ENCODE measurements around the gene PTPN18. TPM values are rescaled to one million over a fixed set of nuclear protein-coding genes. Genes with fewer than 3 reads are reported as not detected.

PTPN18 gene
- total RNA-seq, 2 donors from 2014 or later: 112 to 168 TPM

DNA sequence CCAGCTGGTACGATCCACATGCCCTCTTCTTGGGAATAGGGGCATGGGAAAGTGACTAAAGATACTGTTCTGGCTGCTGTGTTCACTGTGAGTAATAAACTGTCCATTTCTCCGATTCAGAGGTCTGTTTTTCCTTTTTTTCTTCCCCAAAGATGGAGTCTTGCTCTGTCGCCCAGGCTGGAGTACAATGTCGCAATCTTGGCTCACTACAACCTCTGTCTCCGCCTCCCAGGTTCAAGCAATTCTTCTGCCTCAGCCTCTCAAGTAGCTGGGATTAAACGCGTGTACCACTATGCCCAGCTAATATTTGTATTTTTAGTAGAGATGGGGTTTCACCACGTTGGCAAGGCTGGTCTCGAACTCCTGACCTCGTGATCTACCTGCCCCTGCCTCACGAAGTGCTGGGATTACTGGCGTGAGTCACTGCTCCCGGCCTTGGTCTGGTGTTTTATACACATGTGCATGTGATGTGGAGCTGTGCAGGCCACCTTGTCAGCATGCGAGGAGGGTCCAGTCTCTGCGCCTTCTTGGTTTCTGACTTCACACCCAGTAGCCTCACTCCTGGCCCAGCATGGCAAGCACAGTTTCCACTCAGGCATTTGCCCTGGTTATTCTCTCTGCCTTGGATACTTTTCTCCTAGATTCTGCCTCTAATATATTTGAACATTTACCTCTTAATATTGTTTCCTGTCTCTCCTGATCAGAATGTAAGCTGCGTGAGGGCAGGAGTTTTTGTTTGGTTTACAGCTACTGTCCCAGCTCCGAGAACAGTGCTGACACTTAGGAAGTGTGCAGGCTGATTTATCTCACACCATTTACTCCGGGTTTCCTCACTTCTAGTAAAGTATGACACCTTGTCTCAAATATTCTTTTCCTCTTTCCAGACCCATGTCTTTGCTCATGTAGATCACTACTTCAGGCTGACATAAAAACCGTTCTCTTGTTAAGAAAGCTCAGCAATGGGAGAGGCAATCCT lies 19.7 kb downstream of the PTPN18 start:
- intact Hi-C loops (cut with DNase I, micrococcal nuclease): no loop called here
- ATAC-seq: no peak
- DNase-seq: no peak

DNA sequence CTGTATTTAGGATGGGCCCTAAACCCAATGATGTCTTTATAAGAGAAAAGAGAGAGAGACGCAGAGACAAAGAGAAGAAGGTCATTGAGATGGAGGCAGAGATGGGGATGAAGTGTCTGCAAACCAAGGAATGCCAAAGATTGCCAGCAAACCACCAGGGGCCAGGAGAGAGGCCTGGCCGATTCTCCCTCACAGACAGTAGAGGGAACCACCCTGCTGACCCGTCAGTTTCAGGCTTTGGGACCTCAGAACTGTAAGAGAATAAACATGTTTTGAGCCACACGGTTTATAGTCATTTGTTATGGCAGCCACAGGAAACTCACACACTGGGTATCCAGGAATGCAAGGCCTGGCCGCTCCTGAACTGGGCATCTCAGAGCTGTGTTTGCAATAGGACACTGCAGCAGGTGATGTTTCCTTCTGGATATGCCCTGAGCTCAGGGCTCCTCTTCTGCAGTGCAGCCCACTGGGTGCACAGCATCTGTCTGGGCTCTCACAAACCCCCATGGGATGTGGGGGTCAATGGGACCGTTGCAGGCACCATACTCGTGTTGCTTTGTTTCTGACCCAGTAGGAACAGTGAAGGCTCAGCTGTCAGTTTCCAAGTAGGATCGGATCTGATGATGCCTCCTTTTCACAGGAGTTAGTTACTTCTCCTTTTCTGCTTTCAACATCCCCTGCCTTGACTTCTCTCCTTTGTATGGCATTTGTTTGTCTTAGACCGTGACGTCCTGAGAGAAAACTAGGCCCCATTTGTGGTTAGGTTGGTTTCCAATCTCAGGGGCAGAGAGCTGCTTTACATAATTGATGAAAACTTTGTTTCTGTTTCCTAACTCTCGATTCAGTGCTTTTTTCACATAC lies 20.8 kb downstream of the PTPN18 start:
- ATAC-seq (no peak), DNase-seq (no peak)
- intact Hi-C loops (cut with DNase I, micrococcal nuclease): no loop called here

DNA sequence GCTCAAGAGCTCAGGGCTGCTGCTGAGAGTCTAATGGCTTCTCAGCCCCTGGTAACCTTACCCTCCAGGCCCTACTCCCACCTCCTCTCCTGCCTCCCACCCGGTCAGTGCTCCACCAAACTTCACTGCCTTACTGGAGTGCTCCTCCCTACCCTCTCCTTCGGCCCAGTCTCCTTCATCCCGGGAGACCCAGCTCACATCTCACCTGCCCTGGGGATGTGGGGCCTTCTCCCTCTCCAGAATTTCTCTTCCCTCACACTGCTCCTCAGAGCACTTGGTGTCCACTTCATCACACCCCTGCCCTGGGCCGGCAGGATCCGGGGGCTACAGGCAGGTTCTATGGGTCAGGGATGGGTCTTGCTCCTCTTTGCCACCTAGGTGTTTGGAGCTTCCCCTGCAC lies 21.6 kb downstream of the PTPN18 start:
- ATAC-seq: no peak
- intact Hi-C loops (cut with DNase I, micrococcal nuclease): no loop called here
- DNase-seq: no peak

DNA sequence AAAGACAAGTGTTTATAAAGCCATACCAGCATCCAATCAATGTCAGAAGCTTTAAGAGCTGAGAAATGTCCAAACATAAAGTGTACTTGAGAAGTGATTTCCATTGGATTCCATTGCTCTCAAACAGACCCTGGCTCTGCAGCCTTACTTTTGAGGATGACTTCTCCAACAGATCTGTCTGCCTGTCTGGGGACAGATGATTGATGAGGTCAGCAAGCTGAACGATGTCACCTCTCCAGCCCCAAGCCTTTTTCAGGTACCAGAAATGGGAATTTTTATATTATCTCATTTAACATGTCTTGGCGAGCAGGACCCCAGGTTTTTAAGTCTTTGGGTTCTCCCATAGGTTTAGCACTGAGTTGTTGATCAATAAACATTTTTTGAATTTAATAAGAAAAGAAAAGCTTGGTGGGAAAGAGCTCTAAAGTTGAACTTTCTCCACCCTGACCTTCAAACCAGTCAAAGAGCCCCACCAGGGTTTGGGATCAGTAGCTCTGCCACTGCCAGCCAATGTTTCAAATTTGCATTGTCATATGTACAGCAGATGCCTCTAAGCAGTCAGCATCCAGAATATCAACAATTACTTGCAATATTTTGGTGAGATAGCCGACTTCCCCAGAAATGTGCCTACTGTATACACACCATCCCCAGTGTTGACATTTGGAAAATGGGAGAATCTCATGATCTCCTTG lies 22.5 kb downstream of the PTPN18 start:
- DNase-seq: no peak
- no peak for ATAC-seq
- intact Hi-C loops (cut with DNase I, micrococcal nuclease): no loop called here

DNA sequence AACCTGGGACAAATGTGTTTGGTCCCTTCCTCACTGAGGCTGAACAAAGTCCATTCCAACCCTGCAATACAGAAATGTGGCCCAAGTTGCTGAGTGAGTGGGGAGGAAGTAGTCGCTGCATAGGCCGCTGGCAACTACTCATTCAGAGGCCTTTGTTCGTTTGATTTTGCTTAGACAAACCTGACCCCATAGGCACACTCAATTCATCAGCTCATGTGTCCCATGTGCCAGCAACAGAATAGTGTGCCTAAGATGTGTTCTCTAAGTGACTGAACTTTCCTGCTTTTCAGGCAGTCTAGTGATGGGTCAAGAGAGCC lies 23.0 kb downstream of the PTPN18 start:
- intact Hi-C loops (cut with DNase I, micrococcal nuclease): no loop called here
- no peak for ATAC-seq
- no peak for DNase-seq

DNA sequence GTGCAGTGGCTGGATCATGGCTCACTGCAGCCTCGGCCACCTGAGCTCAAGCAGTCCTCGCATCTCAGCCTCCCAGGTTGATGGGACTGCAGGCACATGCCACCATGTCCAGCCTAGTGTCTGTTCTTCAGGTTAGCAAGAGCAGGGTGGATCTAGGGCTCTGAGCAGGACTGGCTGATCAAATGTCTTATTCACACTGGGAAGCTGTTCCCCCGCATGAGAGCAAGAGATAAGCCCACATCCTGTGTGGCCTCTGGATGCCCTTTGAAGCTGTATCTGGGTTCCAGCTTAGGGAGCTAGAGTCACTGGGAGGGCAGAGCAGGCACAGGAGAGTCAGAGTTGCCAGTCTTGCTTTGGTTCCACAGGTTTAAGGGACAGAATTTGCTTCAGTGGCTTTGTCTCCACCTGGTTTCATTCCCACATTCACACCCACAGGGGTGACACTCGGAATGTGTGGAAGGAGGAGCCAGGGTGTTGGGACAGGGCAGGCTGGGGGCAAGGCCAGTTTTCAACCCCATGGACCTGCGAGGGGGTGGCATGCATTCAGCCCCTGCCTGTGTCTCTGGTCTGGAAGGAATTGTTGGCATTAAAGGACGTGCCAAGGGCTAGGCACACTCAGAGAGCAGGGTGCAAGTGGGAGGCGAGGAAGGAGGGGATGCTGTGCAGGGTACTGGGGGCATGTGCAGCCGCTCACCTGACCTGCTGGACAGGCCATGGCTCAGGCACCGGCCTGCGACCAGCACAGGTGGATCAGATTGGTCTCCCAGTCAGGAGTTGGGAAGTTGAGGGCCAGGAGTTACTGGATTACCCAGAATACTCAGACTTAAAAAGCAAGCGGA lies 24.5 kb downstream of the PTPN18 start:
- ATAC-seq (no peak), DNase-seq (no peak)
- intact Hi-C loops (cut with DNase I, micrococcal nuclease): no loop called here

DNA sequence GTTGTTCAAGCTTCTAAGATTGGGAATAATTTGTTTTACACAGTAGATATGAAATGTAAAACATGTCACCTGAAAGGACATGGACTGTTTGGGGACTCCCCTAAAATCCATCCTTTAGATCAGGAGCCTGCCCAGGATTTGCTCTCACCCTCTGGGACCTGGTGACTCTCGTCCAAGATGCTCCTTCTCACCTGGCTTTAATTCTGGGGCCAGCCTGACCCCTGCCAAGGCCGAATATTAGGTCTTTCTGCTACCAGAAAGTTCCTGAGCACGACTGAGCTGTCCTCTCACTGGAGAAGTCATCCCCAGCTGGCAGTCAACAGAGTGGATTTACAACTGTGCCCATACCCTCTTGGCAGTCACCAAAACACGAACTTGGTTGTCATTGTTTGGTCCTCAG lies 25.3 kb downstream of the PTPN18 start:
- ATAC-seq (no peak), DNase-seq (no peak)
- intact Hi-C loops (cut with DNase I, micrococcal nuclease): no loop called here

DNA sequence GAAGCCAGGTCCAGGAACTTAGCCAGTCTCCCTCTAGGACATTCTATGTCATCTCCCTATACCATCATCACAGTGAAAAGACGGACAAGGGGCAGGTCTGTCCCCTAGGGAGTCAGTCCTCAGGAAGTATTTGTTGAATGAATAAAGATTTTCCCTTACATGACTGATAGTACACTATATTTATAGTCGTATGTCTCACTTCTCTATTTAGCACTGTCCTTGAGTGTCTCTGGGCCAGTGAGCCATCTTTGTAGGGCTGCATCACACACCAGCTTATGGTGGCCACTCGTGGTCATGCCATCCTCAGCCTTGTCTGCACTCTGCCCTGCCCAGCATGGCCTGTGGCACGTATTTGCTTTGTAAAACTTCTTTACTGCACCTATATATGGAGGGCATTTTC lies 25.8 kb downstream of the PTPN18 start:
- intact Hi-C loops (cut with DNase I, micrococcal nuclease): no loop called here
- DNase-seq: no peak
- ATAC-seq: no peak

DNA sequence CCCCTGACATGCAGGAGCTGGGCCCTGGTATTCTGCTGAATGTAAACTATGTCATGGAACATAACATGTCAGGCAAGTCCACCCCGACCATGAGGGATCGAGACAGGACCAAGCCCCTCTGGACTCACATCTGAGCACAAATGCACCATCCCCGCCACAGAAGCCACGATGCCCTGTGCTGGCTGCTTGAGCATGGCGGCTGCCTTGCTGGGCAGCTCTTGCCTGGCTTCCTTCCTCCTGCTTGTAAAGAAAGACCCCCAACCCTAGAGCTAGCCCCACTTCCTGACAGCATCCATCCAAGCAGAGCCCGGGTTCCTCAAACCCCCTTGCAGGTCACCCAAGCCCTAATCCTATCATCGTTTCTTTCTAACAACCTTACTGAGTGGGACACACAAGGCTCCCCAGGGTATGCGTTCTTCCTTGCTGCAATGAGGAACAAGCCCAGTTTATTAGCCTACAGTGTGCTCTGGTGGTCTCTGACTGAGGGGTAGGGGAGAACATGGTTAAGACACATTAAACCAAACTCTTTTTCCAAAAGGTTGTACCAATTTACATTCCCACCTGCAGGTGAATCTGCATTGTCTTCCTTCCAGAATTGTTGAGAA lies 26.6 kb downstream of the PTPN18 start:
- ATAC-seq (no peak), DNase-seq (no peak)
- intact Hi-C loops (cut with DNase I, micrococcal nuclease): no loop called here

DNA sequence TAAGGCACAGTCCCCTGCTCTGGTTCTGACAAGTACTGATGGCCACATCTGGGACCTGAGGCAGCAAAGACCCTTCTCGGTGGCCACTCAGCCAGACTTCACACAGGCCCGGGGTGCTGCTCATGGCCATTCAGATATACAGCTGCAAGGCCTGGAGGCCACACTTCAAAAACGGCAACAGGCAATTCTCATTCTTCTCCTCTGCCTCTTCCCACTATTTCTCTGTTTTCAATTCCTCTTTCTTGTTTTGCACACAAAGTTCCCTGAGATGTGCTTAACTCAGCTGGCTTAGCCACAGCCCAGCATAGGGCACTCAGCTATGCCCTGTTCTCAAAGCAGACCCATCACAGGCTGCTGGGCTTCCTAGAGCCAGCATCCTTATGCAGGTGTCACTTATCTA lies 29.9 kb downstream of the PTPN18 start:
- DNase-seq: no peak
- intact Hi-C loops (cut with DNase I, micrococcal nuclease): no loop called here
- ATAC-seq: no peak

DNA sequence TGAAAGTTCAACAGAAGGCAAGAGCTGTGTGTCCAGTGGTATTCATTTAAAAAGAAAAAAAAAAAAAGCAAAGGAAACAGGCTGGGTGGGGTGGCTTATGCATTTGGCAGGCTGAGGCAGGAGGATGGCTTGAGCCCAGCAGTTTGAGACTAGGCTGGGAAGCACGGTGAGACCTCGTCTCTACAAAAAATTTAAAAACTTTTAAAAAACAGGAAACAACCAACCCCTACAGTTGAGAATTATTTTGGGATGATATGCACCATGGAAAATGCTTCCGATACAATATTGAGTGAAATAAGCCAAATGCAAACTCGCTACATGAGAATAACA lies 31.2 kb downstream of the PTPN18 start:
- DNase-seq: no peak
- no peak for ATAC-seq
- intact Hi-C loops (cut with DNase I, micrococcal nuclease): no loop called here

DNA sequence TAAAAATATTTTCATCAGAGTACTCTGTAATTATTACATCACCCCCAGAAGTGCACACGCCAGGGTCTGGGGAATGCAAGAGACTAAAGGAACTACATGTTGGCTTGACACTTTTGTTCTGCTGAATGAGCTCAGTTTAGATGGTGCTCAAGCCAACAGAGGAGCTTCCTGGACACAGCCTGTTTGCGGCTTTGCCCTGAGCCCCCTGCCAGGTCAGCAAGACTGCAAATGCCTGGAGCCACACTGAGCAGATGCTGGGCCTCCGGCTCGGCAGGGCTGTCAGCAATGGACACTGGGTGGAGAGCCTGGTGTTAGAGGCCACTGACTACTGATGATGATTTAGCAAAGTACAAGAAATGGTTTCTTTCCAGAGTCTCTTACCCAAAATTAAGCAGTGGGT lies 31.9 kb downstream of the PTPN18 start:
- ATAC-seq (no peak), DNase-seq (no peak)
- intact Hi-C loops (cut with DNase I, micrococcal nuclease): no loop called here

DNA sequence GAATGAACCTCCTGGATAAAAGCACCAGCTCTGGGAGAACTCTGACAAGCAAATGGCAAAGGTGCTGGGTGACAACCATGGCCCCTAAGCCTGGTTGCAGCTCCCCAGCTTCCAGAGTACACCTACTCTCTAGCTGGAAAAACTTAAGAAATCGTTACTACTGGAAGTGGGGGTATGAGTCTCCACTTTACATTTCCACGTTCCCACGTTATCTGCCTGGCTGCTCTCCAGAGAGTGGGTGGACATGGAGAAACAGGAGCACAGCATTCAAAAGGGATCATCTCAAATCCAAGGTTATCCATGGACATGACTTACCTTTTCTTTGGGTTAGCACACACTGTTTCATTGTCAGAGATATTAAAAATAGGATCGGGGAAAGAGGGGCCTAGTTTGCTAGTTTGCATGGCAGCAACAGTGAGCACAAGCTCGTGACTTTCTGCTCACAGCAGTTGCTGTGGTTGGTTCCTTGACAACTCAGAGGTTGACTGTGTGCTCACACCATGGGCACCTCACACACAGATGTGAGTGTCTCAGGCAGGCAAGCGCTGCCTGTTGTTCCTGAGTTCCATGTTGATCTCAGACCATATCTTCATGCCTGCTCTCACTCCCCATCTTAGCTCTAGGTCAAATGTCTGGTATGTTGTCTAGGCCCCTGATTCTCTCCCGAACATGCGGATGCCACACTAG lies 32.5 kb downstream of the PTPN18 start:
- intact Hi-C loops (cut with DNase I, micrococcal nuclease): no loop called here
- no peak for ATAC-seq
- DNase-seq: no peak

DNA sequence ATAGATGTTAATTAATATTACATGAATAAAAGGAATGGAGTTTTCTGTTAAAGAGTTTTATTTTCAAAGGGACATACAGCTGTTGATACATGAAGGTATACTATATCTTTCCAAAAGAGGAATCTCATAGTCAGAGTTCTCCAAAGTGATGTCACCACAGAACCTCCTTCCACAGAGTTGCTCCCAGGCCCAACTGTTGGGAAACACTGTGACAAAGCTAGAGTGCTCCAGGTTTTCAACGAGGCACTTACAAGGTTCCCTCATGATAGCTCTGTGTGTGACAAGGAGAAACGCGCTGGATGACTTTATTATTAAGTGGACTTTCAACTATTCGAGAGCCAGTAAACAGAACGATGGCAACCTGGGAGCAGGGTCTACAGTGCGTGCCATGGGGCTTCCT lies 33.5 kb downstream of the PTPN18 start:
- intact Hi-C loops (cut with DNase I, micrococcal nuclease): no loop called here
- ATAC-seq: no peak
- DNase-seq: no peak

DNA sequence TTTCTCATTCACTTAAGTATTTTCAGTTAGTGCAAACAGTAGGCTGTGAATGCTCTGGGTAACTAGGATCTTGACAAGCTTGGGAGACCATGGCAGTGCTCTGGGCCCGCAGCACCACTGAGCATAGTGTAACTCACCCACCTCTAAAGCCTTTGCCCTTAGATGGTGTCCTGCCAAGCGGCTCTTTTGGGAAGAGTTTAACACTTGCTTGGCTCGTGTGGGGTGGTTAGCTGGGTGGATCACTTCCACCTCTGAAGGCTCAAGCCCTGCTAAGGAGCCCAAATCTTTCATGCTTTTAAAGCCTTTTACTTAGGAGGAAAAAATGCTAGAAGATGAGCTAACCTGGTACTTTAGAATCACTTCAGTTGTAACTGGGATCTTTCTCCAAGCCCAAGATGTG lies 33.9 kb downstream of the PTPN18 start:
- ATAC-seq (no peak), DNase-seq (no peak)
- intact Hi-C loops (cut with DNase I, micrococcal nuclease): no loop called here

DNA sequence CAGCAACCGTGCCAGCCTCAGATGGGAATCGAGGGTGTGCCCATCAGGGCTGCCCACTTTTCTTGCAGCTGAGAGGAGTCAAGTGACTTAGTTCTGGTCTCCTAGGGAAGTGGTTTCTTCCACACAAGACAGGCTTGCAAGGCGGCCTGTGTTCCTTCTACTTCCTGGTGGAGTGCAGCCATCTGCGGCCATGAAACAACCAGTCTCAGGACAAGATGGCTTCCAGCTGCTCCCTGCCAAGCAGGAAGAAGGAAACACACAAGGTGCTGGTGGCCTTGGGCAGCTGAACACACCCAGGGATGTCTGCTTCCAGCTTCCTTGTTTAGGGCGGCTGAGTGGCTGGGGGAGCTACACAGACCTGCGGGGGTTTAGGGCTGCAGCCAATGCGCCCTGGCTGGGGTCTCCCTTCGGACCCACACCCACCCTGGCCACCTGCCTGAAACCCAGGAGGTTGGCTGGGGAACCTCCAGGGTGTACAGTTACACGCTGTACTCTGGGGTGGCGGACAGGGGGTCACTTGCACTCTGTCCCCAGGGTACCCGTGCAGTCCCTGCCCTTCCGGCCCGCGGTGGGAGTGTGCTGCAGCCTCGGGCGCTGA lies 34.7 kb downstream of the PTPN18 start:
- DNase-seq (peak; percentile 66 to 79), ATAC-seq (peak; percentile 76)
- intact Hi-C loops (cut with DNase I, micrococcal nuclease): no loop called here

DNA sequence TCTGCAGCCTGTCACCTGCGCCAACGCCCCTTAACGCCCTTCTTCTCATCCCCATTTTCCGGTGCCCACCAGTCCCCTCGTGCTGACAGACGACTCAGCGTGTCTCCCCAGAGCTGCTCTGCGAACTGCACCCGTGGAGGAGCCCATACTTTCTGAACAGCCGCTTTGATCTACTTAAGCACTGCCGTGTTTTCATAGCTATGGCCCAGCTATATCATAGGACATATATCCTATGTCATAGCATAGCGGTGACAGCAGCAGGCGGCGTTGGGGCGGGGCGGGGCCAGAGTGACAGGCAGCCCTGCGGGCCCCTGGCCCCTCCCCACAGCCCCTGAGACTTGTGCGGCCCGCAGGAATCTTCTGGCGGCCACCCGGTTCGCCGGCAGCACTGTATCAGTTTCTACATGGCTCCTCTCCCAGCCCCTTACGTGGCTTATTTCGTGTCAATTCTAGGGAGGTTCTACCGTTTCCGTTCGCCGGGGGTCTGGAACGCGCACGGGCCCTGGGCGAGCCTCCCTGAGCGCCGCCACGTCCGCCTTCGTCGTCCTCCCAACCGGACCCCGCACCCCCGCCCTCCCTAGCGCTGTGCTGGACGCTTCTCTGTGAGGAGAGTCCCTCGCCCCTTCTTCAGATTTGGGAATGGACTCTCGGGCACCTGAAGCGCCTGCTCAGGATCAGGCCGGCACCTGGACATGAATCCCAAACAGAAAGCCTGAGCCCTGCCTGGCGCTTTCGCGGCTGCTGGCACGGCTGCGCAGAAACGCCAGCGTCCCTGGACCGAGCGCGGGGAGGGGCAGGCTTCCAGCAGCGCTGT lies 35.4 kb downstream of the PTPN18 start:
- ATAC-seq (peak; percentile 96), DNase-seq (peak; percentile 93 to 96)
- intact Hi-C loops (cut with DNase I, micrococcal nuclease): no loop called here

Measured in left colon (tissue), 2 donors.